Activated T-cell treated with anti-CD3 and anti-CD28 coated beads for 4 hours (primary cell): Measurements from ENCODE around the gene ERVK3-1.
A peak's percentile ranks its signal among the peaks of the same experiment; 100 is the strongest.
"Not testable (repeated sequence)": the region's sequence is repeated elsewhere in the genome, so short reads cannot be mapped to it uniquely, and the experiment has no call there.

Source experiments
- DNase-seq: peaks from one replicate; pipeline ENCODE4 v3.0.0-alpha.2; 2020

The ERVK3-1 gene

DNA sequence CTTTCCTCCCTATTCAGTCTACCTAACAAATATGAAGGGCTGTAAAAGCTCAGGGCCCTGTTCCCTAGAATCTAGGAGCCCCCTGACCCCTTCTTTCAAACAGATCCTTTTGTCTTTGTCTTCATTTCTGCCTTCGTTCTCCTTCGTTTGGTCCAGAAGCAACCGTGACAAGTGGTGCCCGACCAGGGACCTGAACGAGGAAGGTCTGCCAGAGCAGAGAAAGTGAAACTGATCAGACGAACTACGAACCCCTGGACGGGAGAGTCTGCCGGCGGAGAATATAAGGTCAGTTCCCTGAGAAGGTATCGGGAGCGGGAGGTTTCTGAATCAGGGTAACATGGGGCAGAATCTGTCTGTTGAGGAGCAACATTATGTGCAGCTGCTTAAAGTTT lies 751 bp downstream of the ERVK3-1 start:
- no peak for DNase-seq

DNA sequence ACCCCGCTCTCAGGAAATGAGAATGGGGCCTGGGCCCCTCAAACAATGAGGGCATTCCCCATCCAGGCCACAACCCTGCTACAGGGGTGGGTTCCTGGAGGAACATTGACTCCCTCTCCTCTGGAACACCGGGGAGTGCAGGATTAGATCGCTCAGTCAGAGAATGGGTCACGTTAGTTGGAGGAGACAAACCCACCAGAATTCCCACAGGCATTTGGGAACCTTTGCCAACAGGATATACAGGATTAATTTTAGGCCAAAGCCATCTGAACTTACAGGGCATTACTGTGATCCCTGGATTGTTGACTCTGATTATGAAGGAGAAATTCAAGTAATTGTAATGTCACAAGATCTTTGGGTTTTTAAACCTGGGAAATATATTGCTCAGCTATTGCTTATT lies 2.6 kb downstream of the ERVK3-1 start:
- no peak for DNase-seq

DNA sequence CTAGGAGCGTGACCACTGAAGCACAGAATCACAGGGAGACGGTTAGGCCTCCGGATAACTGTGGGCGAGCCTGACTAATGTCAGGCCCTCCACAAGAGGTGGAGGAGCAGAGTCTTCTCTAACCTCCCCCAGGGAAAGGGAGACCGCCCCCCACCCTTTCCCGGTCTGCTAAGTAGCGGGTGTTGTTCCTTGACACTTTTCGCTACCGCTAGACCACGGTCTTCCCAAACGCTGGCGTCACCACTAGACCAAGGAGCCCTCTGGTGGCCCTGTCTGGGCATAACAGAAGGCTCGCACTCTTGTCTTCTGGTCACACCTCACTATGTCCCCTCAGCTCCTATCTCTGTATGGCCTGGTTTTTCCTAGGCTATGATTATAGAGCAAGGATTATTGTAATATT lies 5.5 kb downstream of the ERVK3-1 start:
- DNase-seq, result not testable (repeated sequence)

DNA sequence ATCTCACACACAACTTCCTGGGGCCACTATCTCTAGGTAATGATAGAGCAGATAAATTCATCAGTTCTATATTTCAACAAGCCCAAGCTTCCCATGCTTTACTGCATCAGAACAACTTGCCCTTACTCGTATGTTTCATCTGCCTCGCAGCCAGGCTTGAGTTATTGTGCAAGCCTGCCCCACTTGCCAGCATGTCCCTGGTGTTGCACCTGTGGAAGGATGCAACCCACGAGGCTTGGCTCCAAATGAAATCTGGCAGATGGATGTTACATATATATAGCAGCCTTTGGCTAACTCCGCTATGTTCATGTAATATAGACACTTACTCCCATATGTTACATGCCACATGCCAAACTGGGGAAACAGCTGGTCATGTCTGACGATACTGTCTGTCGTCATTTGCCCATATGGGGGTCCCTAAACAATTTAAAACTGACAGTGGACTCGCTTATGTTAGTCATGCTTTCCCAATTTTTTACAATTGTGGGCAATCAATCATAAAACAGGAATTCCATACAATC lies 6.2 kb downstream of the ERVK3-1 start:
- no peak for DNase-seq

DNA sequence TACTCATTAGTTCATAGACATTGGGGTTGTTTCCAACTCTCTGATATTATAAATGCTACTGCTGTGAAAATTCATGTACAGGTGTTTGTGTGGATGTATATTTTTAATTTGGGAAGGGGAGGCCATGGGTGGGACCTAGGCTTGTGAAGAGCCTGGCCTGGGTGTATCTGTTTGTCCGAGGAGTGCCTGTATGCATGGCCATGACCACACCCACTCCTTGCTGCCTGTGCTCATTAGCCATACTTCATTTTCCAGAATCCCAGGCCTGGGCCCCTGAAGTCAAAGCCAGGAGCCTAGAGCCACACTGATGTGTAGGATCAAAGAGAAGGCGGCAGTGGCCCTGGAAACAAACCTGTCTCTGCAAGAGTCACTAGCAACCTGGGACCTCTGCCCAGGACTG lies 10.4 kb downstream of the ERVK3-1 start:
- no peak for DNase-seq

DNA sequence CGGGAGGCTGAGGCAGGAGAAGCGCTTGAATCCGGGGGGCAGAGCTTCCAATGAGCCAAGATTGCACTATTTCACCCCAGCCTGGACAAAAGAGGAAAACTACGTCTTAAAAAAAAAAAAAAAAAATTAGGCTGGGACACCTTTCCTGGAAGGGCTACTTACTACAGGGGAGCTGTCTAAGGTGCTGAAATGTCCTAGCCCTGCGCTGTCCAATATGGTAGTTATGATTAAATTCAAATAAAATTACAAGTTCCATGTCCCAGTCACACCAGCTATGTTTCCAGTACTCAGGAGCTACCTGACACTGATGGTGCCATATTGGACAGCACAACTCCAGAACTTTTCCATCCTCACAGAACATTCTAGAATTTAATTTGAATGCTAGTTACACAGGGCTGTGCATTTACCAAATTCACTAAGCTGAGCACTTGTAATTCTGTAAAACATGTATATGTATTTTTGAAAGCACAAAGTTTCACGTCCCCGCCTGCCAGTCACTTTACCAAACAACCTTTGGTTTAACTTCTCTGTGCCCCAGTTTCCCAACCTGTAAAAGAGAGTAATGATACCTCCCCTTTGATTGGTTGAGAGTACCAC lies 12.4 kb downstream of the ERVK3-1 start:
- DNase-seq, result no peak

DNA sequence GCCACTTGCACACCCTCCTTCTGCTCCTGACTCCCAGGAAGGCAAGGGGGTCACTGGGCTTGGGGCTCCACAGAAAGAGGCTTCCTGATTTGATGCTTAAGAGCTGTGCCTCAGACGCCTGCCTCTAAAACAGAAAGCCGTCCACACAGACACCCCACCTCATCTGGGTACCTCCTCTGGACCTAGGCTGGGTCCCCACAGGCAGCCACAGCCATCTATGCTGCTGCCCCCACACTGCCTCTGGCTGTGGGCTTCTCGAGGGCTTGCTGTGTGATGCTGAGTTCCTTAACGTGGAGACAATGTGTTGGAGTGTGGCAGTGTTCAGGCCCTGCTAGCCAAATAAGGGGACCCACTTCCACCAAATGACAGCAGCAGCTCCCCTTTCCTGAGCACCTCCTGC lies 13.1 kb downstream of the ERVK3-1 start:
- DNase-seq, result no peak

DNA sequence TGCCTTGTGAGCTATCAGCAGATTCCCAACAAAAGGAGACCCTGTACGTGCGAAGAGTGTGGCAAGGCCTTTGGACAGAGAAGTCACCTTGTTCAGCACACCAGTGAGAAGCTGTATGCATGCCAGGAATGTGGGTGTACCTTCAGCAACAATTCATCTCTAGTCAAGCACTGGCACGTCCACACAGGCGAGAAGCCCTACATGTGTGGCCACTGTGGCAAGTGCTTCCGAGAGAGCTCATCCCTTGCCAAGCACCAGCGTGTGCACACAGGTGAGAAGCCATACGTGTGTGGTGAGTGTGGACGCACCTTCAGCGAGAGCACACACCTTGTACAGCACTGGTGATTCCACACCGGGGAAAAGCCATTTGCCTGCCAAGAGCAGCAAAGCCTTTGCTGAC lies 14.1 kb downstream of the ERVK3-1 start:
- DNase-seq, result no peak

DNA sequence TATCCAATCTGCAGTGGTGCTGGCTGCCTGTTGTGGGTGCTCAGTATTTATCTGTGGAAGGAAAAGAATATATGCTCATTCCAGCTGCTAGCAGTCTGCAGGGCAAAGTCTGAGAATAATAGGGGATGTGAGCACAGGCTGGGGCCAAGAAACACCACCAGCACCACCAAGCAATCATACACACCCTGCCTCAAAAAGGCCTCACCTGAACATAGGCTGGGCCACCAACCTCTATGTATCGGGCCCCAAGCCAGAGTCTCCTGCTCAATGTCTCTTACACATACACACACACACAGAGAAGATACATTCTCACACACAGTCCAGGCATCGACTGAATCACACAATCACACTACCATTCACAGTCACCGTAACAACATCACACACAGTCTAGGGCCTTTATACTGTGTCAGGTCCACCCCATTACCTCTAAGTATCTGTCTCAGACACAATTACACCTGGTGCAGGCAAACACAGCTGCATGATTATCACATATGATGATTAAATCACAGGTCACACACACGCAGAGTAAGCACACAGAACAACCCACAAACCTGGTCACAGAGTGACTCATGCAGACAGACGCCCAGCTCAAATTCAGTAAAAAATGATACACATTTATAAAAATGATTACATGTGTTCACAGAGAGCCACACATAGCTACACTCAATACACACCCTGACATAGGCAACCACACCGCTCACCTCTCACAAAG lies 20.3 kb downstream of the ERVK3-1 start:
- DNase-seq, result no peak

DNA sequence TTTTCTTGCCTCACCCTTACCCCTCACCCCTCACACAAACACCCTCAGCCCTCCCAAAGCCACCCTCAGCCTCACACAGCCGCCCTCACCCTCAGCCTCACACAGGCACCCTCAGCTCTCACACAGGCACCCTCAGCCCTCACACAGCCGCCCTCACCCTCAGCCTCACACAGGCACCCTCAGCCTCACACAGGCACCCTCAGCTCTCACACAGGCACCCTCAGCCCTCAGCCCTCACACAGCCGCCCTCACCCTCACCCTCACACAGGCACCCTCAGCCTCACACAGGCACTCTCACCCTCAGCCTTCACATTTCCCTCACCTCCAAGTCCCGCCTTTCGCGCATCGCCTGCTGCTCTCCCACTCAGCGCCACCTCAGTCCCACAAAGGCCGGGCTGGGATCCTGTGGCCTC lies 21.3 kb downstream of the ERVK3-1 start:
- DNase-seq, result no peak

DNA sequence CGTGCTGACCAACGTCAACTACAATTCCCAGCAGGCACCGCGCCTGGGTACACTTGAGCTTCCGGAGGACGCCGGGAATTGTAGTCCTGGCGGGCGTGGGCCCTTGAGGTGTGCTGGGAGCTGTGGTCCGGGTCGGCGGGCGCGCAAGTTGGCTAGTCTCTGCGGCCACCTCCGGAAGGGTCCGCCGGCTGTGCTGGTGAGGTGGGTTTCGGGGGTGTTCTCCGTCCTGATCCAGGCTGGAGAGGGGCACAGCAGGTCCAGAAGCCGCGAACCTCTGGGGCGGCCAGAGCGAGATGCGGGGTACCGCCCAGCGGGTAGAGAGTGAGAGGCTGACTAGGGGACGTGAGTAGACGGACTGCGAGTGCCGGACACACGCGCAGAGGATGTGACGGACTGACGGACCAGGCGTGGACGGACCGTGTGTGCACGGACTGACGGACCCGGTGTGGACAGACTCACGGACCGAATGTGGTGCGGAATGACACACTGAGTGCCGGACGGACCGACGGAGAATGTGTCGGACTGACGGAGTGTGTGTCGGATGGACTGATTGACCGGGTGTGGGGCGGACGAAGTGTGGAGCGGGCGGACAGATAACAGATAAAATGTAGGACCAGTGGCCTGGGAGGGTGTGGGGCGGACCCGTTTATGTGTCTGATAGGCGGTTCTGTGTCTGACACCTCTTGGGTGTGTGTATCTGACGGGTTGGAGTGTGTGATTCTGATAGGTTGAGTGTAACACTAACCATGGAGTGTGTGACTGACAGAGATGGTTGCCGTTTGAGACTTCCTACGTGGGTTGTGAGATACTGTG lies 21.9 kb downstream of the ERVK3-1 start, which contains the start of gene ZSCAN22:
ZSCAN22 (plus strand) TSS at position 81 of the 813 bp plus-strand sequence. CDS start 7,809 bp downstream, outside the sequence.
- peak; percentile 85 for DNase-seq

DNA sequence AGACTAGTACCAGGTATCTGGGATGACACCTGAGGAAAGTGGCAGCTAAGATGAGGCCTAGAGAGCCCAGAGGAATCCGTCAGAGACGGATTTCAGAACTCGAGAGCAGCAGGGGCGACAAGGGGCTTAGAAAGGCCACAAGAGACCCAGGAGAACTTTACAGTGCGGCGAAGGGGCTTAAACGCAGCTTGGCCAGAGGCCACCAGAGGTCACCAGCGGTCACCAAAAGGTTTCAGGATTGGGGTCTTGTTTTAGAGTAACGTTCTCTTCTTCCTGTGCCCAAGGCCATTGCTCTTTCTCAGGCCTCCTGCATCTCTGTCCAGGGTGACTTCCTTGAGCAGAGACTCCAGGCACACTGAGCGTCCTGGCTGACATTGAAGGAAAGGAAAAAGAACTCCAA lies 23.8 kb downstream of the ERVK3-1 start:
- no peak for DNase-seq

DNA sequence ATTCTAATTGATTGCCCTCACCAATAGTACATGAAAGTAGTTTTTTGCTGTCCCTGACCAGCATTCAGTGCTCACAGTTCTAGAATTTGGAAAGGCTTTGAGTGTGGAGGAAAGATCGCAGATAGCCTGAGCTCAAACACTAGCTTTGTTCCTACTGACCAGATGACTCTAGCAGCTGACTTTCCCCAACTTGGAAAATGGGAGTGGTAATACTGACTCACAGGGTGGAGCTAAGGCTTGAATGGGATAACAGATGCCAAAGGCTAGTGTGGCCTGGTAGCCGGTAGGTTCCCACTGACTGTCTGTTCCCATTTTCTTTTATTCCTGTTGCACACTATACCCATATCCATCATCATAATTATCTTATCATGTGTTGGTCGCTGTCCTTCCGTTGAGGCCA lies 25.3 kb downstream of the ERVK3-1 start:
- DNase-seq, result no peak

DNA sequence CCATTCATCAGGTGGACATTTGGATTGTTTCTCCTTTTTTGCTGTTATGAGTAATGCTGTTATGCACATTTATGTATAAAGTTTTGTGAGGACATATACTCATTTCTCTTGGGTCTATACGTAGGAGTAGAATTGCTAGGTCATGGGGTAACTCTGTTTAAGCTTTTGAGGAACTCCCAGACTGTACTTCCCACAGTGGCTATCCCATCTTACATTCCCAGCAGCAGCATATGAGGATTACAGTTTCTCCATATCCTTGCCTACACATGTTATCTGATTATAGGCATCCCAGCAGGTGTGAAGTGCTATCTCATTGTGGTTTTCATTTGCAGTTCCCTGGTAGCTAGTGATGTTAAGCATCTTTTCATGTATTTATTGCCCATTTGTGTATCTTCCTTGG lies 27.5 kb downstream of the ERVK3-1 start:
- DNase-seq, result no peak

DNA sequence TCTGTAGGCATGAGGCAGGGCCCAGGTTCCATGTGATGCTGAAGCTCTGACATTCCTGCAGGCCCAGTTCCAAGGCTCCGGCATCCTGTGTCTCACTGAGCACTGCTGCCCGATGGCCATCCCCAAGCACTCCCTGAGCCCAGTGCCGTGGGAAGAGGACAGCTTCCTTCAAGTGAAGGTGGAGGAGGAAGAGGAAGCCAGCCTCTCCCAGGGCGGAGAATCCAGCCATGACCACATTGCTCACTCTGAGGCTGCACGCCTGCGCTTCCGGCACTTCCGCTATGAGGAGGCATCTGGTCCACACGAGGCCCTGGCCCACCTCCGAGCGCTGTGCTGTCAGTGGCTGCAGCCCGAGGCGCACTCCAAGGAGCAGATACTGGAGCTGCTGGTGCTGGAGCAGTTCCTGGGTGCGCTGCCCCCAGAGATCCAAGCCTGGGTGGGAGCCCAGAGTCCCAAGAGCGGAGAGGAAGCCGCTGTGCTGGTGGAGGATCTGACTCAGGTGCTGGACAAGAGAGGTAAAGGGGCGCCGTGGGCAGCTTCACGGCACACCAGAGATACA lies 29.6 kb downstream of the ERVK3-1 start:
- no peak for DNase-seq

DNA sequence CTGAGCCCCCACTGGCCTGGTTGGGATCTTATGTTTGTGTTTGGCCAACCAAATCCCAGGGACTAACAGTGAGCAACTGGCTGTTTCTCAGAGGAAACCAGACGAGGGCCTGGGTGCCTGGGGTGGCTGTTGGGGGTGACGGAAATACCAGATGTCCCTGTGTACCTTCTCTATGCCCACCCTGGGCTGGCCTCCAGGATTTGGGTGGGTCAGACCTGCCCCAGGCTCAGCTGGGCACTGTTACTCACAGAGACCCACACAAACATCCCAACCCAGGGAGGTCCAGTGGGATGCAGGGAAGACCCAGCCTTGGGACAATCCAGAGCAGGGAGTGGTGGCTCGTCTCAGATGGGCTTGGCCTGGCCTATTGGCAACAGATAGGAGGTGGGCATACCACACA lies 30.5 kb downstream of the ERVK3-1 start:
- no peak for DNase-seq

DNA sequence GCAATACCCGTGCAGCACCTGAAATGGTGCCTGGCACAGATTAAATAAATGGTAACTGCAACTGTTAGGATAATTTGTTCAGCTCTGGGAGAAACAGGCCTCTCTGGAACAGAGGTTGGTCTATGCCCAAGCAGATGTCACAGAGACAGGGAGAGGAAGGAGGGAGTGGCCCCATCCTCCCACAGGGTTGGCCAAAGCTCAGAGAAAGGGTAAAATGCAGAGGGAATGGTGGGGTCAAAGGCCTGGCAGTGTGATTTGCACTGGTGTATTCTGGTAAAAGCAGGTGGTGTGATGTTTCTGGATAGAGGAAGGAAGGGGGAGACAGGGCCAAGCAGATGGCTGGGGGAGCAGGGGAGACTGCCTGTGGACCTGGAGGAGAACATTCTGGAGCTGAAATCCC lies 31.0 kb downstream of the ERVK3-1 start:
- DNase-seq, result no peak

DNA sequence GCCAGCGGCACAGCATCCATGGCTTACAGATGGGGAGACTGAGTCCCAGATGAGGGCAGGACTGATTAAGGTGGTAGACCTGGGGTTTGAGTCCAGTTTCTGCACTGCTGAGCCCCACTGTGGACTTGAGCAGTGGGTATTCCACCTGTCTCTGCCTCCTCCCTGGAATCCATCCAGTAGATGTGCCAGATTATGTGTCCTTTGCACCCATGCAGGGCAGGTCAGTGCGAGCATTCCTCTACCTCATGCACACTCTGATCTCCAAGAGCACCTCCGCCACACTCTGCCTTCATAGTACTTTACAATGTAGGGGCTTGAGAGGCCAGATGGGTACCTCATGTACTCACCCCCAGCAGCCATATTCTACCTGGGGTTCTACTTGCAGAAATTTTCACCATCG lies 31.6 kb downstream of the ERVK3-1 start:
- DNase-seq, result no peak

DNA sequence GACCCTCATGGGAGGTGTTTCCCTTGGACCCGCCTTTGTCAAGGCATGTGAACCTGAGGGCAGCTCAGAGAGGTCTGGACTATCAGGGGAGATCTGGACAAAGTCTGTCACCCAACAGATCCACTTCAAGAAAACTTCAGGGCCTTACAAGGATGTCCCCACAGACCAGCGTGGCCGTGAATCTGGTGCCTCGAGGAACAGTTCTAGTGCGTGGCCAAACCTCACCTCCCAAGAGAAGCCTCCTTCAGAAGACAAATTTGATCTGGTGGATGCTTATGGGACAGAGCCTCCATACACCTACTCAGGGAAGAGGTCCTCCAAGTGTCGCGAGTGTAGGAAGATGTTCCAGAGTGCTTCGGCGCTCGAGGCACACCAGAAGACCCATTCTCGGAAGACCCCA lies 33.2 kb downstream of the ERVK3-1 start:
- no peak for DNase-seq

DNA sequence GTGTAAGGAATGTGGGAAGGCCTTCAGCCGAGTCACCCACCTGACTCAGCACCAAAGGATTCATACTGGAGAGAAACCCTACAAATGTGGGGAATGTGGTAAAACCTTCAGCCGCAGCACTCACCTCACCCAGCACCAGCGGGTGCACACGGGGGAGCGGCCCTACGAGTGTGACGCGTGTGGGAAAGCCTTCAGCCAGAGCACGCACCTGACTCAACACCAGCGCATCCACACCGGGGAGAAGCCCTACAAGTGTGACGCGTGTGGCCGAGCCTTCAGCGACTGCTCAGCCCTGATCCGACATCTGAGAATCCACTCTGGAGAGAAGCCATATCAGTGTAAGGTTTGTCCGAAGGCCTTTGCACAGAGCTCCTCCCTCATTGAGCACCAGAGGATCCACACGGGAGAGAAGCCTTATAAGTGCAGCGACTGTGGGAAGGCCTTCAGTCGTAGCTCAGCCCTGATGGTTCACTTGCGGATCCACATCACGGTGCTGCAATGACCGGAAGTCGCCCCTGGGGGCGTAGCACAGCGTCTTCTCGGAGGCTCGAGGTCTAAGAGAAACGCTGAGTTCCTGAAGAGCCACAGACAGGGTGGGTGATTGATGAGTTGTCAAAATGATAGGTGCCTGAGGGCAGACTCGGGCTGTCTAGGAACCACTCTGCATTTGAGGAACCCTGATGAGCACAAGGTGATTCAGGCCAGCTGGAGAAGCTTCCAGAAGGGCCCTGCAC lies 33.8 kb downstream of the ERVK3-1 start:
- no peak for DNase-seq

DNA sequence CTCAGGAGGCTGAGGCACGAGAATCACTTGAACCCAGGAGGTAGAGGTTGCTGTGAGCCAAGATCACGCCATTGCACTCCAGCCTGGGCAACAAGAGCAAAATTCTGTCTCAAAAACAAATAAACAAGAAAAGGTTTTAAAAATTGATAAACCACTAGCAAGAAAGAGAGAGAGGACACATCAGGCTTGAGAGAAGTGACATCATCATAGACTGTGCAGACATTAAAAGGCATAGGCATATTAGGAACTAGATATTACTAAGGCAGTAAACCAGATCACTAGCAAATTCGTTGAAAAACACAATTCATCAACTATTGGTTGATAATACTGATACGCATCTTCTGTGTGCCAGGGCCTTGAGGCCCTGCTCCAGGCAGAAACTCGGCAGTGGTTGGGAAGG lies 40.4 kb downstream of the ERVK3-1 start:
- DNase-seq, result no peak
